Esophagus squamous epithelium (tissue), 4 donors: Measurements from ENCODE around the gene ENDOU.

ENCODE experiments used
- POLR2A ChIP-seq, 4 donors: fragments of 450-650 bp; IDR thresholded peaks; one replicate each; pipeline ENCODE4 v1.6.1; 2017; ENCODE audit warnings: antibody characterized with exemption in 4 of 4, mild to moderate bottlenecking in 4 of 4, moderate library complexity in 3 of 4
- TF ChIP-seq, protein P1 (sequence below), 6 experiments: fragments of 450-650 bp in 4 of 6; fragments of 200-600 bp in 2 of 6; sonication (generic) in 2 of 6; IDR thresholded peaks; one replicate each; pipeline ENCODE4 v1.5.1; 2016 to 2019; ENCODE audit warnings: antibody characterized with exemption in 6 of 6, mild to moderate bottlenecking in 4 of 6, moderate library complexity in 4 of 6

DNA sequence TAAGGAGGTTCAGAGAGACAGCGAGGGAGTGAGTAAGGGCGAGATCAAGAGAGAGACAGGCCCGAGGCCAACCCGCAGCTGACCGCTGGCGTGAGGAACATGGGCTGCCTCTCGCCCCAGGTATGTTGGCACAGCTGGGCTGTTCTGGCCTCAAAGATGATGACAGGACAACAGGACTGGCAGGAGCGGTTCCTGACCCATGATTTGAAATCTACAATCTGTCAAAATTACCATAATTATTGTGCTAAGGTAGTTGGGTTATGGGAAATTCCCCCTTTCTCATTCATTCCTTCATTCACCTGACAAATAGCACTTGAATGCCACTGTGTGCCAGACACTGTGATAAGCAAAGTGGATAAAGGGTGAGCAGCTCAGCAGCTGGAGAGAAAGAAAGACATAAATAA is 5.1 kb upstream of the ENDOU start:
- TF ChIP-seq, protein P1, sequence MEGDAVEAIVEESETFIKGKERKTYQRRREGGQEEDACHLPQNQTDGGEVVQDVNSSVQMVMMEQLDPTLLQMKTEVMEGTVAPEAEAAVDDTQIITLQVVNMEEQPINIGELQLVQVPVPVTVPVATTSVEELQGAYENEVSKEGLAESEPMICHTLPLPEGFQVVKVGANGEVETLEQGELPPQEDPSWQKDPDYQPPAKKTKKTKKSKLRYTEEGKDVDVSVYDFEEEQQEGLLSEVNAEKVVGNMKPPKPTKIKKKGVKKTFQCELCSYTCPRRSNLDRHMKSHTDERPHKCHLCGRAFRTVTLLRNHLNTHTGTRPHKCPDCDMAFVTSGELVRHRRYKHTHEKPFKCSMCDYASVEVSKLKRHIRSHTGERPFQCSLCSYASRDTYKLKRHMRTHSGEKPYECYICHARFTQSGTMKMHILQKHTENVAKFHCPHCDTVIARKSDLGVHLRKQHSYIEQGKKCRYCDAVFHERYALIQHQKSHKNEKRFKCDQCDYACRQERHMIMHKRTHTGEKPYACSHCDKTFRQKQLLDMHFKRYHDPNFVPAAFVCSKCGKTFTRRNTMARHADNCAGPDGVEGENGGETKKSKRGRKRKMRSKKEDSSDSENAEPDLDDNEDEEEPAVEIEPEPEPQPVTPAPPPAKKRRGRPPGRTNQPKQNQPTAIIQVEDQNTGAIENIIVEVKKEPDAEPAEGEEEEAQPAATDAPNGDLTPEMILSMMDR (IDR thresholded peaks at IDR 0.05) = no peak
- TF ChIP-seq POLR2A (IDR thresholded peaks at IDR 0.05) = no peak
